ENCODE data around the gene CCL2.

The CCL2 gene

DNA sequence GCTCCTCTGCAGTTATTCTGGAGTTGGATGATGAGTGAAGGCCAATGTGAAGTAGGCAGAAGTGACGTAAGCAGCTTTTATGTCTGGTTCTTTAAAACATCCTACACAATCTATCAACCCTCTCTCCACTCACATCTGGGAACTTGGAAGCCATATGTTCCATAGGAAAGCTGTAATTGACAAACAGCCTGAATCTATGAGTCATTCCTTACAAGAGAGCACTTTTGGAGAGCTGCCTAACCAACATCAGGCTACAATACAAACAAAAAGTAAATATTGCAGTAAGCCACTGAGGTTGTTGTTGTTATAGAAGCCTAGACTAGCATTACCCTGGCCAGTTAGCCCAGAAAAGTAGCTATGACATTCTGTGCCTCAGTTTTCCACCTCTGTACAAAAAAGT, 20.8 kb downstream of the CCL2 start:
- DNase-seq: peak; percentile 87

DNA sequence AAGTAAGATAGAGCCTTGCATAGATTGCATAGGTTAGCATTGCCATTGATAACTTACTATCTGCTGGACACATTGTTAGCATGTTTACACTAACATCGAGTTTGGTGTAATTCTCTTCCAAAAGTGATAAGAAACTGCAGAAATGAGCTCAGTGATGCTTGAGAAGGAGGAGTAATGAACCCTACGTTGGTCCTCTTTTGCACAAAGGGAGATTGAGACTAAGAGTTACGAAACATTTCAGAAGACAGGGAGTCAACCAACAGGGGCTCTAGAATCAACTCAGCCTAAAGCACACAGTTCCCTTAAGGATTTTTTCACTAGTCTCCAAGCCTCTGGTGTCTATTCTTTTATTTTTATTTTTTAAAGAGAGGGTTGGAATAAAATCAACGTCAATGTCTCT, 21.7 kb downstream of the CCL2 start:
- no peak for DNase-seq

DNA sequence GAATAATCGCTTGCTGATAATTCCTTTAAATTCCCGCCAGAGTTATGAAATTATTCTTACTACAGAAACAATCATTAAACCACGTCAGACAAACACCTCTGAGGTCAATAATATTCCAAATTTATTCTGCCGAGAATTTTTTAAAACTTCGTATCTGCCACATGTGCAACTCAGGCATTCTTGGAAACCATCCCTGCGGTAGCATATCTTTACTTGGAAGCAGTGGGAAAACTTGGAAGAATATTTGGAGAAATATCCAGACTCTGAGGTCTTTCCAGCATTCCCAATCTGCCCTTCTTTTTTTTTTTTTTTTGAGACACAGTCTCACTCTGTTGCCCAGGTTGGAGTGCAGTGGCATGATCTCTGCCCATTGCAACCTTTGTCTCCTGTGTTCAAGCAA, 28.5 kb downstream of the CCL2 start:
- no peak for DNase-seq

DNA sequence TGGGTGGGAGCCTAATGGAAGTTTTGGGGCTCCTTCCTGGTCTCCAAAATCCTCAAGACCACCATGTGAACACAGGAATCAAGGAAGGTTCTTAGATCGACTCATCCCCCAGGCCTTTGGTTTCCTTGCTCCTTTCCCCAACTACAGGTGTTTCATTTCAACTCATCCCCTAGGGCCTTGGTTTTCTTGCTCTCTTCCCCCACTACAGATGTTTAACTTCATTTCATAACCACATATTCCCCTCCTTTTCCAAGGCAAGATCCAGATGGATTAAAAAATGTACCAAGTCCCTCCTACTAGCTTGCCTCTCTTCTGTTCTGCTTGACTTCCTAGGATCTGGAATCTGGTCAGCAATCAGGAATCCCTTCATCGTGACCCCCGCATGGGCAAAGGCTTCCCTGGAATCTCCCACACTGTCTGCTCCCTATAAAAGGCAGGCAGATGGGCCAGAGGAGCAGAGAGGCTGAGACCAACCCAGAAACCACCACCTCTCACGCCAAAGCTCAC, 30.3 kb downstream of the CCL2 start, which contains the start of gene CCL11:
TSS of gene CCL11 (plus strand) at position 457 of the 507 bp plus-strand sequence. CDS start 67 bp downstream, outside the sequence.
- no peak for DNase-seq

DNA sequence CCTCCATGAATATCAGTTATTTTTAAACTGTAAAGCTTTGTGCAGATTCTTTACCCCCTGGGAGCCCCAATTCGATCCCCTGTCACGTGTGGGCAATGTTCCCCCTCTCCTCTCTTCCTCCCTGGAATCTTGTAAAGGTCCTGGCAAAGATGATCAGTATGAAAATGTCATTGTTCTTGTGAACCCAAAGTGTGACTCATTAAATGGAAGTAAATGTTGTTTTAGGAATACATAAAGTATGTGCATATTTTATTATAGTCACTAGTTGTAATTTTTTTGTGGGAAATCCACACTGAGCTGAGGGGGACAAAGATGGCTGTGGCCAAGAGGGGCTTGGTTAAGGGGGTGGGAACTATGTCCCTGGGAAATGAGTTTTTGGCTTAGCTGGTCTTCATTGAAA, 32.8 kb downstream of the CCL2 start:
- DNase-seq: no peak

DNA sequence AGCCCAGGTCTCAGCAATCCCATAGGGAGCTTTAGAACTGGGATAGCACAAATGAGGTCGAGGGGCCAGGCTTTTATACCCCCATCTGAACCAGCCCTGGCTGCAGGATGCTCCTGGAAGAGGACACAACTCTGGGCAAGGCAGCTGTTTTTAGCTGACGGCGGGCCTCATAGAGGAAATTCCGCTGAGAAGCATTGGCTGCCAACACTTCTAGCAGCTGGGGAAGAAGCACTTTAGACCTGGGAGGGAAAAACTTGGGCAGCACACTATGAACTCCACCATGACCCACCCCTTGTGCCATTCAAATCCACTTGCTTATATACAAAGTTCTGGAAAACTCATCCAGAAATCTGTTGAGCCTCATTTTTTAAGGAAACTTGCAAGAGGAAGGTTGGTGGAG, 35.5 kb downstream of the CCL2 start:
- no peak for DNase-seq

DNA sequence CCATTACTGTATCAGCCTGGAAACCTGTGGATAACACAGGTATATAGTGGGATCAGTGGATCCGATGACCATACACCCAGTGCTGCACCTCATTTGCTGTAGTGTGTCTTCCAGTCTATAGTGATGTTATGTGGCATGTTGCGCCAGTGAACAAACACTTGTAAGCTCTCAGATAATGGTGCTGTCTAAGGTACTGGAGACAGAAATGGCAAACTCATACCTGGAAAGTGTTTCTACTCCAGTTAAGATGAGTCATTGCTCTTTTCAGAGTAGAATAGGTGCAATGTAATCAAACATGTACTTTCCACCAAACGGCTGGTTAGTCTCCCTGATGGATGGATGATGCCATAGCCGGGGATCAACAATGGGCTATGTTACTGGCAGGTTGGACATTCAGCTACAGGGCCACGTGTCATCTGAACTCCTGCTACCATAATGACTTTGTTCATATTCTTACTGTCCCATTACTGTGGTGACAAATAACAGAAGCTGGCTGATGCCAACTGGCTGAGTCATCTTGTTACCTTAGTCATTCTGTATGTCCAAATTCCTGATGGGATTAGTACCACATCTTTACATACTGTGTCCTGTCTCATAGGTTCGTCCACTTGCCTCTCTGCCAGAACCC, 36.8 kb downstream of the CCL2 start:
- peak; percentile 77 for DNase-seq

DNA sequence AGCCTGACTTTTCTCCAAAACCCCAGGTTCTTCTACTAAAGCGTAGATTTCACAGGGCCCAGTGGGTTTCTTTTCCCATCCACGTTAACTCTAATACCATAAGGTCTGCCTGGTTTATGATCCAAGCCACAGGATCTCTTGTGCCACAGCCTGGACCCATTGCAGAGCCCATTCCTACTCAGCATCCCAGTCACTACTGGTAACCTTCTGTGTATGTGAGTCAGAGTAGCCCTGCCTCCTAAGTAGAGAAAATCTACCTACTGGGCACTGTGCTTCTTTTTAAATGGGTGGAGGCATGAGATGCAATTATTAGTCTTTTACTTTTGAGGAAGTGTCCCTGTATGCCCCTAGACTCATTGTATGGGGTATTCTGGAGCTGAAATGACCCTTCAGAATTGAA, 43.9 kb downstream of the CCL2 start:
- no peak for DNase-seq

DNA sequence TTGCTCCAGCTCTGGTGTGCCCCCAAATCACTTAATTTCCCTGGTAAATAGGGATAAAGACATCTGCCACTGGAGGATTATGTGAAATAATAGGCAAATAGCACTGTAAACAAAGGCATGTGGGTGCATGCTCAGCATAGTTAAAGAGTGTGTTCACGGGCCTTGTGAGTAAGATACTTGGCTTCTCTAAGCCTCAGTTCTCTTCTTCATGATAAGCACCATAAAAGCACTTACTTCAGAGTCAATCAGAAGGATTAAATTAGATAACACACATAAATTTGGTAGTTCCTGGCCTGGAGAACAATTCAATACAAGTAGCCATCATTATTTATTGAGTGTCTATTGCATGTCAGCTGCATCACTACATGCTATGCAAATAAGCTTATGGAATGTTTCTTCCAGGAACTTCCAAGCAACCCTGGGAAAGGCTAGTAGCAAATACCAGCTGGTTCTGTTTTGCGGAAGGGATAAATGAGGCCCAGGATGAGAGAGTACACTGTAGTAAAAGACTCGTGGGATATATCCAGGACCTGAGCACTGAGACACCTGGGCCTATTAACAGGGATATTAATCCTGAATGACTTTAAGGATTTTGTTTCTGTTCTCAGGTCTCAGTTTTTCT, 45.0 kb downstream of the CCL2 start:
- DNase-seq: no peak

DNA sequence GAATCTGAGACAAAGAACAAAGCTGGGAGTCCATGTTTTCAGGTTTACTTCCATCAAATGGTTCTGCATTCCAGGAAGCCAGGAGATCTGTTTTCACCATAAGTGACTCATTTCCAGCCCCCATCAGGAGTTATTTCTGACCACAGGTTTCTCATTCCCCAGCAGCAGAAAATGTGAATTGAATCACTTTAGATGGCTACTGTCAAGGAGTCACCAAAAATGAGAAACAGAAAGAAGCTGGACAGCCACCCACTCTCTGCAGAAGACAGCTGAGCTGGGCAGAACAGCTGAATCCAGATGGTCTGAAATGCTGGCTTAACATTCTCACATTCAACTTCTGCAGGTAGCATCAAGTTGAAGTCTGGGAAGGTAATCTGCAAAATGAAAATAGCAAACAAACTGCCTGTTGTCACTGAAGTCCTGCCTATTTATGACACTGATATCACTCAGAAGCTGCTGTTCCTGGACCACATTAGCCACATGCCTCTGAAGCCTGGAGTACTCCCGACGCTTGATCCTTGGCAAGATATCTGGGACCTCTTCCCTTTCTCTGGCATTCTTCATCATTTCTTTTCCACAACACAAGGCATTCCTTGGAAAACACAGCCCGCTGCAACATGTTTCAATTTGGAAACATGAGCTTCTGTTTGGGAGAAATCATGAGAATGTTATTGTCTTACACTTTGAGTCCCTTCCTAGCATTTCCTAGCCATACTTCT, 45.7 kb downstream of the CCL2 start:
- no peak for DNase-seq

DNA sequence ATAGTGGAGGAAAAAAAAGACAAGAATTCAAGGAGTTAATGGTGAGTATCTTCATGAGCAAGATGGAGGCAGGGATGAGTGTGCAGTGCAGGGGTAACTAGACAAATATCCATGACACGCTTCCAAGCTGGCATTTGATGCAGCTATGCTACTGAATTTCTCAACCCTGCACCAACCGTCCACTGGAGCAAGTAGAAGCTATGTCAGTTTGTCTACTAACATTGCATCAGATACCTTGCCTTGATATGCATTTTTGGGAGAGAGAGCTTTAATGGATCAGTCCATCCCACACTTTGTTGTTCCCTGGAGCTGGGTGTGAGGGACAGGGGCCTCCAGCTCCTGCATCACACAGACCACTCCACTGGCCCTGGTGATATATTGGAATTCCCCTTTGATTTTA, 46.9 kb downstream of the CCL2 start:
- no peak for DNase-seq

DNA sequence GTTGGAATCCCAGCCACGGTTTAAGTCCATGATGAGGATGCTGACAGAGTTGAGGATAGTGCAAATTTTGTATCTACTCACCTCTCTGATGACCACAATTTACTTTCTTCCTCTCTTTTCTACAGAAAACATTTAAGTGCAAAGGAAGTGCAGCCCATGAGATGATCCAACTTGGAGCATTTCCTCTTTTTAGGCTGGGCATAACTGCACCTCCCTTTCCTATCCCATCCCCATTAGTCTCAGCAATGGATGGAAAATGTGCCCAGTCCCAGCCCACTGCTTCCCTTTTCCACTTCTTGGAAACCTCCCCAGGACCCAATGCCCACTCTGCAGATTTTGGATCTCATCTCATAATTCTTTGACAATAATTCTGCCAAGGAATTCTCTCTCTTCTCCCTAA, 47.6 kb downstream of the CCL2 start:
- no peak for DNase-seq

DNA sequence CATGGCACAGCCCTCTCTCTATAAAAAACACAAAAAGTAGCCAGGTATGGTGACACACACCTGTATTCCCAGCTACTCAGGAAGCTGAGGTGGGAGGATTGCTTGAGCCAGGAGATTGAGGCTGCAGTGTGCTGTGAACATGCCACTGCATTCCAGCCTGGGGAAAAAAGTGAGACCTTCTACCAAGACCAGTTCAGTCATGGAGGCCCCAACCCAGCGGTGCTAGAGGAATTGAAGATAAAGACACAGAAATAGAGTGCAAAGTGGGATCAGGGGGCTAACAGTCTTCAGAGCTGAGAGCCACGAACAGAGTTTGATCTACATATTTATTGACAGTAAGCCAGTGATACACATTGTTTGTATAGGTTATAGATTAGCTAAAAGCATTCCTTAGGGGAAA, 48.5 kb downstream of the CCL2 start:
- no peak for DNase-seq

DNA sequence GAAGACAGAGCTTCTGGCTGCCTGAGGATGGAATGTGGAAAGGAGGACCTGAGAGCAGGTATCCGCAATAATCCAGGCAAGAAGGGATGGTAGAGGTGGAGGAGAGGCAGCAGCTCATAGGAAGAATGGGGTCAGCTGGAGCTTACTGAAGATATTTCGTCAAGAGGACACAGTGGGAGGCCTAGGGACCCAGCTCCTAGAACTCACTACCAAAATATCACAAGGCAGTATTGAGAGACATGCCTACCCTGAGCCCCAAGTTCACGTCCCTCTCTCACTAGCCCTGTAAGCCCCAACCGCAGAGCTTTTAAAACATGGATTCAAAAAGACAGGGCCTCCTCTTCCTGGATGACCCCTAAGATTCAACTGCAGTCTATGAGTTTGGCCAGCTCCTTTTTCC, 50.0 kb downstream of the CCL2 start:
- DNase-seq: no peak

DNA sequence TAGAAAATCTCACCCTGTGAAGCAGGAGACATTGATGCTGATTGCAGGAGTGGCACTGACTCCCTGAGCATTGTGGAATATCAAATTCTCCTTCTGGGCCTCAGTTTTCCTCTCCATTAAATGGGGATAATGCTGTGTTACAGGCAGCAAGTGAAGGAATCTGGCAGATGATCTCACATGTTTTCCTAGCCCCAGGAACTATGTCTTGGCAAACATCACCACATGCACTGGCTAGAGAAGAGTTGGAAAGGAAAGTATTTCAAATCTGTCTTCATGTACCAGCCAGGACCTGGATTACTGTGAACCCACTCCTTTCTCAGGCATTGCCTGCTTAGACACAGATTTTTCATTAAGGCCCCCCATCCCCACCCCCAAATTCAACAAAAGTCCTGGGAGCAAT, 50.5 kb downstream of the CCL2 start:
- no peak for DNase-seq

DNA sequence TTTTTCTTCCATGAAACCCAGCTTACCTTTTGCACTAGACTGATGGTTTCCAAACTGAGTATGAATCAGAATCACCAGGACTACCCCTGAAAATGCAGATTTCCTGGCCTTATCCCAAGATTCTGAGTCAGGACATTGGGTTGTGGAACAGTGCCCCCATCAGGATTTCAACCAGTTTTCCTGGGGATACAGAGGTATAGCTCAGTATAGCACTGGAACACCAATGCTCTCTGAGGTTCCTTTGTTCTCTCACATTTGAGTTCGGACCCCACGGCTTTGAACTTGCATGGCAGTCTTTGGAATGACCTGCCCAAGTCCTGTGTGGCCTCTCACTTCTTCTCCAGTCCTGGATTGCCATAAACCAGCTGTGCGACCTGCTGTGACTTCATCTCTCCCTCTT, 51.4 kb downstream of the CCL2 start:
- DNase-seq: peak; percentile 48

Data from DMS153 (cell line).